T-helper 2 cell (primary cell): Measurements from ENCODE around the gene HOXA3.

Source experiments
- DNase-seq, 5 experiments: peaks; one replicate each; pipeline versions ENCODE4 v3.0.0 to v3.0.0-alpha.2; 2012 to 2022

Gene HOXA3

GRCh38 chr7:27177795-27178320 is 25.5 kb upstream of the HOXA3 start:
- no peak for DNase-seq

GRCh38 chr7:27176962-27177794 is 24.8 kb upstream of the HOXA3 start:
- DNase-seq = peak in 1 of 5 experiments; percentile 2

- no peak for DNase-seq
Measured at GRCh38 chr7:27176524-27176845, 24.1 kb upstream of the HOXA3 start.

GRCh38 chr7:27175626-27176523 is 23.5 kb upstream of the HOXA3 start:
- DNase-seq = peak in 1 of 5 experiments; percentile 4

- DNase-seq = peak in 1 of 5 experiments; percentile 5
Measured at GRCh38 chr7:27174874-27175625, 22.7 kb upstream of the HOXA3 start.

- DNase-seq = peak in 1 of 5 experiments; percentile 11
Measured at GRCh38 chr7:27173956-27174873, 21.8 kb upstream of the HOXA3 start, which contains the start of gene HOXA10. TSS of gene HOXA10 (minus strand) at chr7:27174320. CDS start at chr7:27174306, 14 bp downstream.

GRCh38 chr7:27173511-27173955 is 21.1 kb upstream of the HOXA3 start:
- DNase-seq = peak in 1 of 5 experiments; percentile 12

- DNase-seq = peak in 1 of 5 experiments; percentile 9
Measured at GRCh38 chr7:27172823-27173510, 20.6 kb upstream of the HOXA3 start.

- DNase-seq = no peak
Measured at GRCh38 chr7:27172315-27172774, 20.0 kb upstream of the HOXA3 start.

GRCh38 chr7:27171637-27172314 is 19.4 kb upstream of the HOXA3 start:
- peak in 1 of 5 experiments; percentile 4 for DNase-seq

- DNase-seq = no peak
Measured at GRCh38 chr7:27171325-27171636, 18.9 kb upstream of the HOXA3 start.

- DNase-seq = no peak
Measured at GRCh38 chr7:27170426-27171324, 18.3 kb upstream of the HOXA3 start.

GRCh38 chr7:27169658-27170425 is 17.5 kb upstream of the HOXA3 start:
- no peak for DNase-seq

- no peak for DNase-seq
Measured at GRCh38 chr7:27168265-27168947, 16.0 kb upstream of the HOXA3 start.

- no peak for DNase-seq
Measured at GRCh38 chr7:27167916-27168264, 15.5 kb upstream of the HOXA3 start.

GRCh38 chr7:27166531-27167505 is 14.4 kb upstream of the HOXA3 start:
- no peak for DNase-seq
